ENCODE results near the gene TIMM13.

The TIMM13 gene

GRCh38 chr19:2415281-2415972 is 12.0 kb downstream of the TIMM13 start:
- no peak for TF ChIP-seq CTCF (conservative IDR thresholded peaks at IDR 0.05; ENCODE audit: low read length)
- no peak overlapping the region for H3K4me3 ChIP-seq (ENCODE audit: low read length)
- no peak for DNase-seq (ENCODE audit: low read depth)

GRCh38 chr19:2413629-2414028 is 13.8 kb downstream of the TIMM13 start:
- H3K4me3 ChIP-seq (ENCODE audit: low read length) = no peak overlapping the region
- no peak for TF ChIP-seq CTCF (conservative IDR thresholded peaks at IDR 0.05; ENCODE audit: low read length)
- no peak for DNase-seq (ENCODE audit: low read depth)

GRCh38 chr19:2413159-2413558 is 14.2 kb downstream of the TIMM13 start:
- no peak for DNase-seq (ENCODE audit: low read depth)
- TF ChIP-seq CTCF (conservative IDR thresholded peaks at IDR 0.05; ENCODE audit: low read length) = no peak
- no peak overlapping the region for H3K4me3 ChIP-seq (ENCODE audit: low read length)

- no peak overlapping the region for H3K4me3 ChIP-seq (ENCODE audit: low read length)
- no peak for DNase-seq (ENCODE audit: low read depth)
- no peak for TF ChIP-seq CTCF (conservative IDR thresholded peaks at IDR 0.05; ENCODE audit: low read length)
Observed at GRCh38 chr19:2412449-2412848, 14.9 kb downstream of the TIMM13 start.

GRCh38 chr19:2411709-2412108 is 15.7 kb downstream of the TIMM13 start:
- TF ChIP-seq CTCF (conservative IDR thresholded peaks at IDR 0.05; ENCODE audit: low read length) = no peak
- DNase-seq (ENCODE audit: low read depth) = no peak
- no peak overlapping the region for H3K4me3 ChIP-seq (ENCODE audit: low read length)

GRCh38 chr19:2410023-2410422 is 17.4 kb downstream of the TIMM13 start:
- no peak overlapping the region for H3K4me3 ChIP-seq (ENCODE audit: low read length)
- DNase-seq (ENCODE audit: low read depth) = no peak
- TF ChIP-seq CTCF (conservative IDR thresholded peaks at IDR 0.05; ENCODE audit: low read length) = no peak

- H3K4me3 ChIP-seq (ENCODE audit: low read length) = no peak overlapping the region
- TF ChIP-seq CTCF (conservative IDR thresholded peaks at IDR 0.05; ENCODE audit: low read length) = no peak
- no peak for DNase-seq (ENCODE audit: low read depth)
Observed at GRCh38 chr19:2409352-2409912, 18.0 kb downstream of the TIMM13 start.
